GM23338 (cell line): Measurements from ENCODE around the gene TBCD. TPM values are rescaled to one million over a fixed set of nuclear protein-coding genes. Genes with fewer than 3 reads are reported as not detected.

Source experiments
- ATAC-seq: fragments of 200-7000 bp; cut with Tn5 transposase; 3 replicates; pipeline ENCODE4 v1.9.1; 2020
- DNase-seq: peaks from one replicate; pipeline ENCODE4 v3.0.0-alpha.2; 2015; ENCODE audit warnings: low spot score
- H2AFZ ChIP-seq: fragments of 200-600 bp; sonication (generic); 2 replicates; pipeline ENCODE4 v1.8.0; 2016; ENCODE audit warnings: antibody characterized with exemption, mild to moderate bottlenecking, moderate library complexity
- H3F3A ChIP-seq: fragments of 200-600 bp; sonication (generic); replicated peaks from 2 replicates; pipeline ENCODE4 v1.8.0; 2017; ENCODE audit warnings: antibody characterized with exemption, mixed run types, low read depth
- H3K27ac ChIP-seq: fragments of 200-600 bp; sonication (generic); 2 replicates; pipeline ENCODE4 v1.6.1; 2016; ENCODE audit warnings: low read depth
- H3K27me3 ChIP-seq: fragments of 200-600 bp; sonication (generic); 2 replicates; pipeline ENCODE4 v1.8.0; 2016; ENCODE audit warnings: mild to moderate bottlenecking, mixed run types, moderate library complexity; ENCODE audit not compliant: insufficient read depth
- H3K36me3 ChIP-seq: fragments of 200-600 bp; sonication (generic); 2 replicates; pipeline ENCODE4 v1.8.0; 2016; ENCODE audit warnings: mild to moderate bottlenecking; ENCODE audit not compliant: insufficient read depth
- H3K4me1 ChIP-seq: fragments of 200-600 bp; sonication (generic); 2 replicates; pipeline ENCODE4 v1.8.0; 2016; ENCODE audit warnings: mild to moderate bottlenecking, moderate library complexity; ENCODE audit not compliant: insufficient read depth
- H3K4me2 ChIP-seq: fragments of 200-600 bp; sonication (generic); 2 replicates; pipeline ENCODE4 v1.7.1; 2017; ENCODE audit warnings: mixed run types
- H3K4me3 ChIP-seq: fragments of 200-600 bp; sonication (generic); 2 replicates; pipeline ENCODE4 v1.6.1; 2016; ENCODE audit warnings: mixed run types
- H3K79me2 ChIP-seq: fragments of 200-600 bp; sonication (generic); replicated peaks from 2 replicates; pipeline ENCODE4 v1.8.0; 2017; ENCODE audit warnings: mild to moderate bottlenecking; ENCODE audit not compliant: insufficient read depth
- H3K9me2 ChIP-seq: fragments of 200-600 bp; sonication (generic); 2 replicates; pipeline ENCODE4 v1.8.0; 2017; ENCODE audit not compliant: insufficient read depth
- H4K20me1 ChIP-seq: fragments of 200-600 bp; sonication (generic); replicated peaks from 2 replicates; pipeline ENCODE4 v1.8.0; 2017; ENCODE audit warnings: mild to moderate bottlenecking; ENCODE audit not compliant: insufficient read depth
- H3K27ac Mint-ChIP-seq: 2 replicates; pipeline ENCODE4 v1.8.0; 2020; ENCODE audit warnings: inconsistent platforms, mild to moderate bottlenecking, moderate library complexity, mixed read lengths
- H3K27me3 Mint-ChIP-seq: 3 replicates; pipeline ENCODE4 v1.8.0; 2022; ENCODE audit warnings: low read depth, mild to moderate bottlenecking, moderate library complexity, mixed read lengths, inconsistent platforms; ENCODE audit not compliant: insufficient read depth, poor library complexity
- H3K36me3 Mint-ChIP-seq: 3 replicates; pipeline ENCODE4 v1.8.0; 2021; ENCODE audit warnings: low read depth, mild to moderate bottlenecking, inconsistent platforms, moderate library complexity, mixed read lengths
- H3K4me1 Mint-ChIP-seq: 3 replicates; pipeline ENCODE4 v1.8.0; 2020; ENCODE audit warnings: mild to moderate bottlenecking, inconsistent platforms, mixed read lengths
- H3K4me3 Mint-ChIP-seq: 3 replicates; pipeline ENCODE4 v1.8.0; 2021; ENCODE audit warnings: moderate library complexity, mild to moderate bottlenecking, inconsistent platforms, mixed read lengths
- H3K9me3 Mint-ChIP-seq: 3 replicates; pipeline ENCODE4 v1.8.0; 2020; ENCODE audit warnings: moderate library complexity, mild to moderate bottlenecking, inconsistent platforms, mixed read lengths
- CREB1 ChIP-seq: fragments of 250-450 bp; sonication (Bioruptor Pico); IDR thresholded peaks from 2 replicates; pipeline ENCODE4 v1.5.0; 2020; ENCODE audit warnings: low read depth, mild to moderate bottlenecking, moderate library complexity
- CTCF ChIP-seq, 2 experiments: fragments of 200-600 bp in 1 of 2; sonication (generic) in 1 of 2; conservative IDR thresholded peaks; 2 replicates each; pipeline versions ENCODE4 v1.5.1 to v1.6.1; 2016 to 2017; ENCODE audit warnings: antibody characterized with exemption in 2 of 2, low read depth in 2 of 2, mild to moderate bottlenecking in 2 of 2, moderate library complexity in 1 of 2
- ETS1 ChIP-seq: IDR thresholded peaks from 2 replicates; pipeline ENCODE4 v1.6.1; 2016; ENCODE audit warnings: antibody characterized with exemption
- EZH2 ChIP-seq: fragments of 200-600 bp; sonication (generic); IDR thresholded peaks from one replicate; pipeline ENCODE4 v1.8.0; 2017; ENCODE audit warnings: antibody characterized with exemption, mild to moderate bottlenecking, low read depth; ENCODE audit not compliant: unreplicated experiment
- JUNB ChIP-seq: IDR thresholded peaks from one replicate; pipeline ENCODE4 v1.6.1; 2016; ENCODE audit warnings: antibody characterized with exemption; ENCODE audit not compliant: unreplicated experiment
- NANOG ChIP-seq: IDR thresholded peaks from 2 replicates; pipeline ENCODE4 v1.6.1; 2016; ENCODE audit warnings: antibody characterized with exemption, borderline replicate concordance
- POLR2AphosphoS5 ChIP-seq: IDR thresholded peaks from 2 replicates; pipeline ENCODE4 v1.6.1; 2016; ENCODE audit warnings: antibody characterized with exemption, low read depth
- REST ChIP-seq: IDR thresholded peaks from one replicate; pipeline ENCODE4 v1.6.1; 2018; ENCODE audit warnings: antibody characterized with exemption; ENCODE audit not compliant: unreplicated experiment
- STAT1 ChIP-seq: IDR thresholded peaks from one replicate; pipeline ENCODE4 v1.6.1; 2016; ENCODE audit warnings: antibody characterized with exemption; ENCODE audit not compliant: unreplicated experiment
- ZNF114 ChIP-seq: fragments of 250-450 bp; sonication (Bioruptor Pico); IDR thresholded peaks from 2 replicates; pipeline ENCODE4 v1.5.0; 2020; ENCODE audit warnings: mild to moderate bottlenecking, moderate library complexity
- ZNF331 ChIP-seq: fragments of 250-450 bp; sonication (Bioruptor Pico); IDR thresholded peaks from 2 replicates; pipeline ENCODE4 v1.5.0; 2020; ENCODE audit warnings: low read depth, mild to moderate bottlenecking, moderate library complexity
- ZNF462 ChIP-seq: fragments of 250-450 bp; sonication (Bioruptor Pico); IDR thresholded peaks from 2 replicates; pipeline ENCODE4 v1.5.0; 2020; ENCODE audit warnings: mild to moderate bottlenecking, moderate library complexity
- polyA plus RNA-seq: library from polyadenylated mRNA; unstranded; fragments of >200 nt; fragmentation: Nextera tagmentation; extraction: Ambion mirVana; gene quantifications from 2 replicates; pipeline ENCODE4 v1.2.1, GENCODE V29; 2016
- total RNA-seq: library from RNA; depleted of rRNA; stranded (reverse); fragments of >200 nt; shearing (Covaris generic); gene quantifications from 2 replicates; pipeline ENCODE4 v1.2.3, GENCODE V29; 2014

Gene TBCD
- total and polyA plus RNA-seq, 2 experiments from 2014 or later = 75.0 to 116 TPM

GRCh38 chr17:82797061-82797460 lies 45.2 kb downstream of the TBCD start:
- H3K9me3 Mint-ChIP-seq = peaks cover 24% of the 10 kb centered on the region
- Histone ChIP-seq H3K27ac (no peak overlapping the region; the same call in 1 of the 2 replicates), H3K36me3 (peaks cover 14% of the 10 kb centered on the region; the same call in 1 of the 2 replicates), H4K20me1 (peaks cover 9% of the 10 kb centered on the region), H3K4me3 (no peak overlapping the region), H3K9me2 (no peaks in the 10 kb centered on the region), H3F3A (no peaks in the 10 kb centered on the region), H3K79me2 (peaks cover 65% of the 10 kb centered on the region), H3K4me2 (no peak overlapping the region), H3K27me3 (no peaks in the 10 kb centered on the region), H3K4me1 (no peaks in the 10 kb centered on the region), H2AFZ (no peak overlapping the region)
- H3K4me3 Mint-ChIP-seq = no peak overlapping the region
- no peak overlapping the region for H3K27ac Mint-ChIP-seq
- H3K4me1 Mint-ChIP-seq = peaks cover 5% of the 10 kb centered on the region; the same call in 2 of the 3 replicates
- H3K27me3 Mint-ChIP-seq = peaks cover 12% of the 10 kb centered on the region
- DNase-seq = no peak
- H3K36me3 Mint-ChIP-seq = peaks cover 50% of the 10 kb centered on the region
- no peak for ATAC-seq
- TF ChIP-seq REST (no peak), ZNF114 (no peak), ZNF462 (CRISPR knock-in tag) (no peak), CREB1 (CRISPR knock-in tag) (no peak), STAT1 (no peak), JUNB (no peak), NANOG (no peak), CTCF (conservative IDR thresholded peaks at IDR 0.05; ENCODE audit: low read depth in 2 of 2) (no peak), ETS1 (no peak), ZNF331 (no peak), POLR2AphosphoS5 (no peak), EZH2 (no peak)
